Pulmonary artery endothelial cell (primary cell): Measurements from ENCODE around the gene NDUFA13. TPM values are rescaled to one million over a fixed set of nuclear protein-coding genes. Genes with fewer than 3 reads are reported as not detected.

Source experiments
- DNase-seq: peaks from one replicate; pipeline ENCODE4 v3.0.0-alpha.2; 2011; ENCODE audit warnings: low read depth, low spot score
- total RNA-seq: library from RNA; depleted of rRNA; stranded (reverse); fragments of >200 nt; gene quantifications from 2 replicates; pipeline ENCODE4 v1.2.3, GENCODE V29; 2014

NDUFA13 gene
- total RNA-seq, 1 donor from 2014 or later, result 173 TPM

DNA sequence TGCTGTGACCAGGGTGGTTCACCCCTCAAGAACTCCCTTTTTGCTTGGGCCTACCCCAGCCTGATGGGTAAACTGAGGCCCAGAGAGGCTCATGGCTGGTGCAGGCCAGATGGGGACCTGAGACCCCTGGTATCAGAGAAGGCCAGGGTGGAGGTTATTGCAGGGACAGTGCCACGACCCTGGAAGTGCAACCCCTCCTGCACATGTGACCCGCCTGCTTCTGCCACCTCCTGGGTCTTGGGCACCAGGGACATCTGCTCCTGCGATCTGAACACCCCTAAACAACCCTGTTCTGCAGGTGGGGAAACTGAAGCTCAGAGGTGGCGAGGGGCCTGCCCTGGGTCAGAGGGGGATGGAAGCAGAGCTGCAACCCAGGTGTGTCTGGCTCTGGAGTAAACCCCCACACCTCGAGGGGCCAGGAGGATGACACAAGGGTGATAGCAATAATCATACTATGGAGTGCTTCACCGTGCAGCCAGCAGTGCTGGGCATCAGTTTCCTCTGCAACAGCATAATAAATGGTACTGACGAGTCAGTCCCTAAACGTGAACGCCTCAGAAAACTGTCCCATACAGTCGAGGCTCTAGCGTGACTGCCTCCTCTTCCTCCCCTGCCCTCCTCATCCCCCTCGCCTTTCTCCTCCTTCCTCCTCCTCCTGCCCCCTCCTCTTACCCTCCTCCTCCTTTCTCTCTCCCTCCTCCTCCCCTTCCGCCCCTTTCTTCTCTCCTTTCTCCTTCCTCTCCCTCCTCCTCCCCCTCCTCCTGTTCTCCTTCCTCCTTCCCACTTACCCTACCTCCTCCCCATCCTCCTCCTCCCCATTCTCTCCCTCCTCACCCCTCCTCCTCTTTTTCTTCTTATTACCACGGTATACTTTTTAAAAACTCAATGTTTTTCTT is 17.0 kb downstream of the NDUFA13 start:
- DNase-seq, result no peak

DNA sequence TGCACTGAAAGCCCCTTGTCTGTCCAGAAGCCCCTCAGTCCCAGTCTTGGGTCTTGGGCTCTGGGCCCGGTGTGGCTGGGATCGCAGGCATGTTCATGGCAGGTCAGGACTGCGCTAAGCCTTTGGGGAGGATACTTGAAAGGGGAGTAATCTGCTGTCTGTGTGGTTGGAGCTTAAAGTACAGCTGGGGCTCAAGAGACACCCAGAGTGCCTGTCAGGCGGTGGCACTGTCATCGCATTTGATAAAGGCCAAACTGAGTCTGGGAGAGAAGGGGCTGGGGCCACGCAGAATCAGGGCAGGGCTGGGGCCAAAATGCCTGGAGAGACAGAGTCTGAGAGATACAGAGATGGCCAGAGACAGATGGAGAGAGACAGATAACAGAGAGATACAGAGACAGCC is 17.8 kb downstream of the NDUFA13 start:
- DNase-seq, result no peak

DNA sequence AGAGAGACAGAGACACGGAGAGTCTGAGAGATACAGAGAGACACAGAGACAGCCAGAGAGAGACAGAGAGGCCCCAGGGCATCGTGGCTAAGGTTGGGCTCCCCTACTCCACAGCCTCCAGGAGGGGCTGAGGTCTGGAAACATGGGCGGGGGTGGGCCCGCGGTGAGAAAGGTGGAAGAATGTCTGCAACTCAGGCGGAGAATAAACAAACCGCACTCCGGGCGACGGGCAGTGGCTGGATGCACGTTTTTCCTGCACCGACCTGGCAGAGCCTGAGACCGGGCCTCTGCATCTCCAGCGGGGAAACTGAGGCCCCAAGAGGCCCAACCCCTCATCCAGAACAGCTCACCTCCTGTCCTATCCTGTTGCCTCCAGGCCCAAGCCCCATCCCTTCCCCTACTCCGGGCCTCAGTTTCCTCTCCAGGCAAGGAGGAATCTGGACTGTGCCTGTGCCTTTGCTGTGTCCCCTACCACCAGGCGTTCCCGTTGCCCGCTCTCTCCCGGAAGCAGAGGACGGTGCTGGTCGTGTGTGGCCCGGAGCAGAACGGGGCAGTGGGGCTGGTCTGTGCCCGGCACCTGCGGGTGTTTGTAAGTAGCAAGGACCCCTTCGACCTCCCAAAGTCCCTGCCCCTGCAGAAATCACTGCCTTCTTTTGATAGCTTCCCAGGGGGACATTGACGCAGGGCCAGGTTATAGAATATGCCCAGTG is 18.7 kb downstream of the NDUFA13 start:
- DNase-seq, result no peak

DNA sequence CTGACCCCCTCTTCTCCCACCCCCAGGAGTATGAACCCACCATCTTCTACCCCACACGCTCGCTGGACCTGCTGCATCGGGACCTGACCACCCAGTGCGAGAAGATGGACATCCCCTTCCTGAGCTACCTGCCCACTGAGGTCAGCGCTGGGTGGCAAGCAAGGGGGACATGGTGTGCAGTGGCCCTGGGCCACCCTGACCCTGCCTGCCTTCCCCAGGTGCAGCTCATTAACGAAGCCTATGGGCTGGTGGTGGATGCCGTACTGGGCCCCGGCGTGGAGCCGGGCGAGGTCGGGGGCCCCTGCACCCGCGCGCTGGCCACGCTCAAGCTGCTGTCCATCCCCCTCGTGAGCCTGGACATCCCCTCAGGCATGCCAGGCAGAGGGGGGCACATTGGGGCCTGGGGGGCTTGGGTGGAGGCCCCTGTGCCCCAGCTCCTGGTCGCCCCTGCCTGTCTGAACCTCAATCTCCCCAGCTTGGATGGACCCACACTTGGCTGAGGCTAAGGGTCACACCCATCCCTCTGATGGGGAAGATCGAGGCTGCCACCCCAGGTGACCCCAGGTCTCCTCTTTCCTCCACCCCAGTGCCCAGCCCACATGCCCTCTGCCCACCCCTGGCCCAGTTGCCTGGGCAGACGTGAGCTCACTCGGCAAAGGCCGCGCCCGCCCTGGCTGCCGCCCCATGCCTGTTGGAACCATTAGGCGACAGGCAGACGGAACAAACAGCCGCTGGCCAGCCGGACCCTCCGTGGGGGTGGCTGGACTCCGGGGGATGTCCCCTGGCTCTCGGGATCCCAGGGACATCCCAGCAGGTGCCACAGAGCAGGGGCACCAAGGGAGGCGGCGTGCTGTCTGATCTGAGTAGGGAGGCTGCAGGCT is 19.5 kb downstream of the NDUFA13 start:
- DNase-seq, result no peak

GRCh38 chr19:19537075-19538048 is 21.3 kb downstream of the NDUFA13 start:
- no peak for DNase-seq

DNA sequence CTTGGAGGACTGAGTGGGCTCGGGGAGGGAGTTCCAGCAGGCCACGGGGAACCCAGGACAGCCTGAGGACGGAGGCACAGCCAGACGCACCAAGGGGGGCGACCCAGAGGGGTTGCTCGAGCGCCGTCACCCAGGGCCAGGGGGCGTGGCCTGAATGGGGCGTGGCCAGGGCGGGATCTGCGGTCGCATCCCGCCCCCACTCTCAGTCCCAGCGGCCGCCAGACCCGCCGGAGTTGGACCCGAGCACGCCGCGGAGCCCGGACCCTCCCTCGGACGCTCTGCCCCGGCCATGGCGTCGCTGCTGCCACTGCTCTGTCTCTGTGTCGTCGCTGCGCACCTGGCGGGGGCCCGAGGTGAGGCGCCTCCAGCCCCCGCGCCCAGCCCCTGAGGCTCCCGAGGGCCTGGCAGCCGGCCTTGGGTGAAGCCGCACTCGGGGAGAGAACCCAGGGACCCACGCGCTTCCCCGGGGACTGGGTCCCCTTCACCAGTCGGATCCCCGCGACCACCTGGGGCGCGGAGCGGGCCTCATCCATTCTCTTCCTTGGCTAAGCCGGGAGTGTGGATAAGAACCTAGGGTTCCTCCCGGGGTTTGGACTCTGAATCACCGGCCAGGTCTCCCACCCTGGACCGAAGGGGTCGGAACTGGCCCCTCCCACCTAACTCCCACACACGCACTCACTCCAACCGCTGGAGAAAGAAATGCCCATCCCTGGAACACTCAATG is 22.2 kb downstream of the NDUFA13 start, which contains the start of gene CILP2:
CILP2 (plus strand) TSS at position 205 of the 724 bp plus-strand sequence; CDS start at position 290, 85 bp downstream.
- DNase-seq, result no peak

- DNase-seq, result no peak
Observed at GRCh38 chr19:19538785-19539166, 22.8 kb downstream of the NDUFA13 start.

DNA sequence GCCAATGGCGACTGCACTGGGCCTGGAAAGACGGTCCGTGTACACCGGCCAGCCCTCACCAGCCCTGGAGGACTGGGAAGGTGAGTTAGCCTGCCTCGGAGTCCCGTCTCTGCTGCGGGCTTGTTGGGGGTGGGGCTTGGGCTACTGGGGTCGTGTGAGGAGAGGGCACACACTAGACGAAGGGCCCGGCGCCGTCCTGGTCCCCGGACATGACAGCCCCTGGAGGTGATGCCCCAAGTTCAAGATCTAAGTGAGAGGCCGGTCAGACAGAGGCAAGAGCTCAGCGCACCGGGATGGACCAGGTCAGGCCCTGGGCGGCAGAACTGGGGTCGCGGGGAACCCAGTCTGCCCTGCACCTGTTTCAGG is 23.7 kb downstream of the NDUFA13 start:
- no peak for DNase-seq

GRCh38 chr19:19540064-19540714 is 24.2 kb downstream of the NDUFA13 start:
- no peak for DNase-seq

DNA sequence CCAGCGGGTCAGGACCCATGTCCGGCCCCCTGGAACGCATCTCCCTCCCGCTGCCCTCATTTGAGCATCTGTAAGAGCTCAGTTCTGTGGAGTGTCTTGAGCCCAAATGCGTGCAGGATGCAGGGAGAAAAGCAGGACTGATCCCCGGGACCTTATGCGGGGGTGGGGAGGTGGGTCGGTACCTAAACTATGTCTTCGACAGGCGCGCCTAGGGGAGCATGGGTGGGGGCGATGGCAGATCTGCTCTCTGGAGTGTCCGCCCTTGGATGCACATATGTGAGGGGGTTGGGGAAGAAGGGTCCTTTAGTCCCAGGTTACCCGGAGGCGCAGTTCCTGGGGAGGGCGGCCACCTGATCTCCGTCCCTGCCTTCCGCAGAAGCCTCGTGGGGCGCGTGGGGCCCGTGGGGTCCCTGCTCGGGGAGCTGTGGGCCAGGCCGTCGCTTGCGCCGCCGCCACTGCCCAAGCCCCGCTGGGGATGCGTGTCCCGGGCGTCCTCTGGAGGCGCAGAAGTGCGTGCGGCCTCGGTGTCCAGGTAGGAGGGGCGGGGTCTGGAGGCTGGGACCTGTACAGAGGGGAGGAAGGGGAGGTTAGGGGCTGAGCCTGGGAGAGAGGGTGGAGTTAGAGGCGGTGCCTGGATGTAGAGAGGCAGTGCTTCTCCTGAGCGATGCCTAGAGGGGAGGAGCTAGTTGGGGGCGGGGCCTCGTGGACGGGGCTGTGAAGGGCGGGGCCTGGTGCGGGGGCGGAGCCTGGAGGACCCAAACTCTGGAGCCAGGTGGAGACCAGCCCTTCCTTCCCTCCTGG is 24.9 kb downstream of the NDUFA13 start:
- DNase-seq, result no peak

GRCh38 chr19:19541616-19542015 is 25.6 kb downstream of the NDUFA13 start:
- no peak for DNase-seq

- DNase-seq, result no peak
Observed at GRCh38 chr19:19542507-19542906, 26.5 kb downstream of the NDUFA13 start.

GRCh38 chr19:19543101-19543500 is 27.1 kb downstream of the NDUFA13 start:
- no peak for DNase-seq

DNA sequence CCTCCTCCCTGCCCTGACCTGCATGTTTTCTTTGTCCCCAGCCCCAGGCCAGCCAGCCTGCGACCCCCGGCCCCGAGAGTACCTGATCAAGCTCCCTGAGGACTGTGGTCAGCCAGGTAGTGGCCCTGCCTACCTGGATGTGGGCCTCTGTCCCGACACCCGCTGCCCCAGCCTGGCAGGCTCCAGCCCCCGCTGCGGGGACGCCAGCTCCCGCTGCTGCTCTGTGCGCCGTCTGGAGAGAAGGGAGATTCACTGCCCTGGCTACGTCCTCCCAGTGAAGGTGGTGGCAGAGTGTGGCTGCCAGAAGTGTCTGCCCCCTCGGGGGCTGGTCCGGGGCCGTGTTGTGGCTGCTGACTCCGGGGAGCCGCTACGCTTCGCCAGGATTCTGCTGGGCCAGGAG is 27.6 kb downstream of the NDUFA13 start:
- DNase-seq, result no peak

DNA sequence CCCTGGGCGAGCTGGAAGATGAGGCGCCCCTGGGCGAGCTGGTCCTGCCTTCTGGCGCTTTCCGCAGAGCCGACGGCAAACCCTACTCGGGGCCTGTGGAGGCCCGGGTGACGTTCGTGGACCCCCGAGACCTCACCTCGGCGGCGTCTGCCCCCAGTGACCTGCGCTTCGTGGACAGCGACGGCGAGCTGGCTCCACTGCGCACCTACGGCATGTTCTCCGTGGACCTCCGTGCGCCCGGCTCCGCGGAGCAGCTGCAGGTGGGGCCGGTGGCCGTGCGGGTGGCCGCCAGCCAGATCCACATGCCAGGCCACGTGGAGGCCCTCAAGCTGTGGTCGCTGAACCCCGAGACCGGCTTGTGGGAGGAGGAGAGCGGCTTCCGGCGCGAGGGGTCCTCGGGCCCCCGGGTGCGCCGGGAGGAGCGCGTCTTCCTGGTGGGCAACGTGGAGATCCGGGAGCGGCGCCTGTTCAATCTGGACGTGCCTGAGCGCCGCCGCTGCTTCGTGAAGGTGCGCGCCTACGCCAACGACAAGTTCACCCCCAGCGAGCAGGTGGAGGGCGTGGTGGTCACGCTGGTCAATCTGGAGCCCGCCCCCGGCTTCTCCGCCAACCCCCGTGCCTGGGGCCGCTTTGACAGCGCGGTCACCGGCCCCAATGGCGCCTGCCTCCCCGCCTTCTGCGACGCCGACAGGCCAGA is 28.4 kb downstream of the NDUFA13 start:
- no peak for DNase-seq

DNA sequence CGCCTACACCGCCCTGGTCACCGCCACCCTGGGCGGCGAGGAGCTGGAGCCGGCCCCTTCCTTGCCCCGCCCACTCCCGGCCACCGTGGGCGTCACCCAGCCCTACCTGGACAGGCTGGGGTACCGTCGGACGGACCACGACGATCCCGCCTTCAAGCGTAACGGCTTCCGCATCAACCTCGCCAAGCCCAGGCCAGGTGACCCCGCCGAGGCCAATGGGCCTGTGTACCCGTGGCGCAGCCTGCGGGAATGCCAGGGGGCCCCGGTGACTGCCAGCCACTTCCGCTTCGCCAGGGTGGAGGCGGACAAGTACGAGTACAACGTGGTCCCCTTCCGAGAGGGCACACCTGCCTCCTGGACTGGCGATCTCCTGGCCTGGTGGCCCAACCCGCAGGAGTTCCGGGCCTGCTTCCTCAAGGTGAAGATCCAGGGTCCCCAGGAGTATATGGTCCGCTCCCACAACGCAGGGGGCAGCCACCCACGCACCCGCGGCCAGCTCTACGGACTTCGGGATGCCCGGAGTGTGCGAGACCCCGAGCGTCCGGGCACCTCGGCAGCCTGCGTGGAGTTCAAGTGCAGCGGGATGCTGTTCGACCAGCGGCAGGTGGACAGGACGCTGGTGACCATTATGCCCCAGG is 29.0 kb downstream of the NDUFA13 start:
- no peak for DNase-seq

GRCh38 chr19:19545707-19546106 is 29.7 kb downstream of the NDUFA13 start:
- no peak for DNase-seq
